SK-N-SH treated with all-trans-retinoic acid at 6 μM for 48 hours (cell line): ENCODE results near the gene KHSRP.

Experiments used
- ARNTL ChIP-seq: fragments of 450-650 bp; formaldehyde crosslinking; IDR thresholded peaks from 2 replicates; pipeline ENCODE4 v1.5.0; 2020; ENCODE audit warnings: low read depth, mild to moderate bottlenecking, moderate library complexity, borderline replicate concordance
- CREB5 ChIP-seq: fragments of 250-450 bp; sonication (Bioruptor Pico); IDR thresholded peaks from 2 replicates; pipeline ENCODE4 v1.5.1; 2020; ENCODE audit warnings: low read depth, mild to moderate bottlenecking, moderate library complexity
- CSRNP3 ChIP-seq: fragments of 250-450 bp; sonication (Bioruptor Pico); IDR thresholded peaks from 2 replicates; pipeline ENCODE4 v1.5.1; 2021; ENCODE audit warnings: mild to moderate bottlenecking, moderate library complexity
- ISL1 ChIP-seq: fragments of 250-450 bp; sonication (Bioruptor Pico); IDR thresholded peaks from 2 replicates; pipeline ENCODE4 v2.1.2; 2022; ENCODE audit warnings: mild to moderate bottlenecking, moderate library complexity
- TCF4 ChIP-seq: fragments of 250-450 bp; sonication (Bioruptor Pico); IDR thresholded peaks from 2 replicates; pipeline ENCODE4 v1.8.0; 2021; ENCODE audit warnings: mild to moderate bottlenecking, moderate library complexity, borderline replicate concordance
- ZC3H10 ChIP-seq: fragments of 250-450 bp; sonication (Bioruptor Pico); IDR thresholded peaks from 2 replicates; pipeline ENCODE4 v1.5.1; 2021; ENCODE audit warnings: mild to moderate bottlenecking, moderate library complexity
- ZFP3 ChIP-seq: fragments of 250-450 bp; sonication (Bioruptor Pico); IDR thresholded peaks from 2 replicates; pipeline ENCODE4 v1.5.0; 2020; ENCODE audit warnings: mild to moderate bottlenecking, moderate library complexity
- ZFP30 ChIP-seq: fragments of 450-650 bp; formaldehyde crosslinking; IDR thresholded peaks from 2 replicates; pipeline ENCODE4 v1.5.0; 2022; ENCODE audit warnings: mild to moderate bottlenecking, moderate library complexity
- ZNF565 ChIP-seq: fragments of 450-650 bp; formaldehyde crosslinking; conservative IDR thresholded peaks from 2 replicates; pipeline ENCODE4 v1.5.0; 2020; ENCODE audit warnings: low read depth, mild to moderate bottlenecking, moderate library complexity
- TF ChIP-seq, protein P1 (sequence below): fragments of 250-450 bp; sonication (Bioruptor Pico); IDR thresholded peaks from 2 replicates; pipeline ENCODE4 v1.5.0; 2020; ENCODE audit warnings: mild to moderate bottlenecking, moderate library complexity
- TF ChIP-seq, protein P2 (sequence below): fragments of 250-450 bp; sonication (Bioruptor Pico); IDR thresholded peaks from 2 replicates; pipeline ENCODE4 v1.8.0; 2020; ENCODE audit warnings: mild to moderate bottlenecking, moderate library complexity, borderline replicate concordance

DNA sequence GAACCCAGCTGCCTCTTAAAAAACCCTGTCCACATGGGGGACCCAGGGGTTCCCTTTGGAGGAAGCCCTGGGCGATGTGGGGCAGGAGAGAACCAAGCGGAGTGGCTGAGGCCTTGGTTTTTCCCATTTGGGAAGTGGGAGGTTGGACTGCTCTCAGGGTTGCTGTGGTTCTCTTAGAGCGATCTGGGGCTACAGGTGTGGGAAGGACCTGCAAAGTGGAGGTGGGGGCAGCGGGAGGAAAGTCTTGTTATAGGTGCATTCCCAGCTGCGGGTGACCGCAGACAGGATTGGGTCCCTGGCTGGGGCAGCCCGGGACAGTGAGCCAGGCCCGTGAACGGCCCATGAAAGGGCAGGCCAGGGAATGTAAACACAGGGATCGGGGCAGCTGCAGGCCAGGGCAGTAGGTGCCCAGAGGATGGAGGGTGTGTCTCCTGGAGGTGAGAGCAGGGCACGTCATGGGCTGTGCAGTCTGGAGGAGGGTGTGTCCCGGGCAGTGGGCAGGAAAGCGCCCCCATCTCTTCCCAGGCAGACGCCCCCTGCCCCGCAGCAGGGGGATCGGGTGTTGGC is 34.2 kb upstream of the KHSRP start:
- no peak for TF ChIP-seq ISL1 (CRISPR knock-in tag)
- TF ChIP-seq, protein P1, sequence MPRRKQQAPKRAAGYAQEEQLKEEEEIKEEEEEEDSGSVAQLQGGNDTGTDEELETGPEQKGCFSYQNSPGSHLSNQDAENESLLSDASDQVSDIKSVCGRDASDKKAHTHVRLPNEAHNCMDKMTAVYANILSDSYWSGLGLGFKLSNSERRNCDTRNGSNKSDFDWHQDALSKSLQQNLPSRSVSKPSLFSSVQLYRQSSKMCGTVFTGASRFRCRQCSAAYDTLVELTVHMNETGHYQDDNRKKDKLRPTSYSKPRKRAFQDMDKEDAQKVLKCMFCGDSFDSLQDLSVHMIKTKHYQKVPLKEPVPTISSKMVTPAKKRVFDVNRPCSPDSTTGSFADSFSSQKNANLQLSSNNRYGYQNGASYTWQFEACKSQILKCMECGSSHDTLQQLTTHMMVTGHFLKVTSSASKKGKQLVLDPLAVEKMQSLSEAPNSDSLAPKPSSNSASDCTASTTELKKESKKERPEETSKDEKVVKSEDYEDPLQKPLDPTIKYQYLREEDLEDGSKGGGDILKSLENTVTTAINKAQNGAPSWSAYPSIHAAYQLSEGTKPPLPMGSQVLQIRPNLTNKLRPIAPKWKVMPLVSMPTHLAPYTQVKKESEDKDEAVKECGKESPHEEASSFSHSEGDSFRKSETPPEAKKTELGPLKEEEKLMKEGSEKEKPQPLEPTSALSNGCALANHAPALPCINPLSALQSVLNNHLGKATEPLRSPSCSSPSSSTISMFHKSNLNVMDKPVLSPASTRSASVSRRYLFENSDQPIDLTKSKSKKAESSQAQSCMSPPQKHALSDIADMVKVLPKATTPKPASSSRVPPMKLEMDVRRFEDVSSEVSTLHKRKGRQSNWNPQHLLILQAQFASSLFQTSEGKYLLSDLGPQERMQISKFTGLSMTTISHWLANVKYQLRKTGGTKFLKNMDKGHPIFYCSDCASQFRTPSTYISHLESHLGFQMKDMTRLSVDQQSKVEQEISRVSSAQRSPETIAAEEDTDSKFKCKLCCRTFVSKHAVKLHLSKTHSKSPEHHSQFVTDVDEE (CRISPR knock-in tag): no peak
- no peak for TF ChIP-seq ZFP3 (CRISPR knock-in tag)
- TF ChIP-seq TCF4 (CRISPR knock-in tag): no peak
- TF ChIP-seq, protein P2, sequence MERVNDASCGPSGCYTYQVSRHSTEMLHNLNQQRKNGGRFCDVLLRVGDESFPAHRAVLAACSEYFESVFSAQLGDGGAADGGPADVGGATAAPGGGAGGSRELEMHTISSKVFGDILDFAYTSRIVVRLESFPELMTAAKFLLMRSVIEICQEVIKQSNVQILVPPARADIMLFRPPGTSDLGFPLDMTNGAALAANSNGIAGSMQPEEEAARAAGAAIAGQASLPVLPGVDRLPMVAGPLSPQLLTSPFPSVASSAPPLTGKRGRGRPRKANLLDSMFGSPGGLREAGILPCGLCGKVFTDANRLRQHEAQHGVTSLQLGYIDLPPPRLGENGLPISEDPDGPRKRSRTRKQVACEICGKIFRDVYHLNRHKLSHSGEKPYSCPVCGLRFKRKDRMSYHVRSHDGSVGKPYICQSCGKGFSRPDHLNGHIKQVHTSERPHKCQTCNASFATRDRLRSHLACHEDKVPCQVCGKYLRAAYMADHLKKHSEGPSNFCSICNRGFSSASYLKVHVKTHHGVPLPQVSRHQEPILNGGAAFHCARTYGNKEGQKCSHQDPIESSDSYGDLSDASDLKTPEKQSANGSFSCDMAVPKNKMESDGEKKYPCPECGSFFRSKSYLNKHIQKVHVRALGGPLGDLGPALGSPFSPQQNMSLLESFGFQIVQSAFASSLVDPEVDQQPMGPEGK (CRISPR knock-in tag): no peak
- TF ChIP-seq ZFP30 (CRISPR knock-in tag): no peak
- TF ChIP-seq ZNF565: no peak
- no peak for TF ChIP-seq ARNTL
- TF ChIP-seq CREB5 (CRISPR knock-in tag): no peak
- TF ChIP-seq CSRNP3 (CRISPR knock-in tag): no peak
- no peak for TF ChIP-seq ZC3H10 (CRISPR knock-in tag)
